HG02623 (cell line): ENCODE results near the gene MKKS.

Experiments
- ATAC-seq: cut with Tn5 transposase; IDR thresholded peaks from one replicate; pipeline ENCODE4 v1.9.1; 2021; ENCODE audit warnings: moderate library complexity; ENCODE audit not compliant: unreplicated experiment

MKKS gene

DNA sequence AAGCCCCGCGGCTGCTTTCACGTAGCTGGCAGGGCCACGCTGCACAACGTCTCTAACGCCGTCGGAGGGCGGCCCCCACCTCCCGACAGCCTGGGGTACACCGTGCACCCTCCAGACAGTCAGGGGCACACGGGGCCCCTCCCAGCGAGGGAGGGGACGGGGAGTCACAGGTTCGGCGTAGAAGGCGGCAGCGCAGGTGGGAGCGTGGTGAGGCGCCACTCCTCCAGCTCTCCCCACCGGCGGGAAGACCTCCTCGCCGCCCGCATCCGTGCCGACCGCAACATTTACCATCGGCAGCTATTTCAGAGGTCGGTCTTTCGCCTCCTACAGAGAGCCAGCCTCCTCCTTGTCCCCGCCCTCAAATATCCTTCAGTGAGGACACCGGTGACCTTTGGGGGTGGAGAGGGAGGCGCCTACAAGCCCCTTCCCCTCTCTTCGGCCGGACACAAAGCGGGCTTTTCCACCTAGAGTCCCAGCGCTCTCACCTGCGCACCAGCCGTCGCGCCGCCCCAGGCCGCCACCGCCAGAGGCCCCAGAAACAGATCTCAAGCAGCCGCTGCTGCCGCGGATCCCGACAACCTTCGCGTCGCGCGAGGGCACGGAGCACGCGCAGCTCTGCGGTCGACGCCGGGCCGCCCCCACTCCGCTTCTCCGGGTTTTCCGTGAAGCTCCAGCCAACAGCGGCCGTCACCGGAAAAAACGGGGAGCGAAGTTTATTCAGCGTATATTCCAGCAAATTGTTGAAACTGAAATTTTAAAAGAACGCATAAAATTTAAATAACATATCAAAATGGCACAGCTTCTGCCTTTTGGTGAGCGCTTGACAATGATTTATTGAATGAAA lies at the start of gene MKKS:
Gene MKKS, minus strand, starts transcription at position 600 of the 844 bp plus-strand sequence. CDS start 20,708 bp downstream, outside the sequence.
- peak; percentile 47 for ATAC-seq

DNA sequence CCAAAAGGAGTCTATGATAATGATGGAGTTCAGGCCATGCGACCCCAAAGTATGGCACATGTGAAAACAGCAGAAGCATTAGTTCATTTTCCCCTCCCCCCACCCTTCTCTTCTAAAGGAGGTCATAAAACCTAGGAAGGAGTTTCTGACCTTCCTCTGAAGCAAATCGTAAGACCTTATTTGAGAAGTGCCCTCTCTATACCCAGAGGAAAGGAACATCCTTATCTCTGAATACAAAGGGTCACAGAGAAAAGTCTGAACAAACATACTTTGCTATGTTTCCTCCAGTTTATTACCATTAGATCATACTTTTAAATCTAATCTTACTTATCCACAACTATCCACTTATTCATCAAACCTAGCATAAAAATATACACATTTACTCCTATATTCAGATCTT lies 49.7 kb upstream of the MKKS start:
- ATAC-seq: no peak

DNA sequence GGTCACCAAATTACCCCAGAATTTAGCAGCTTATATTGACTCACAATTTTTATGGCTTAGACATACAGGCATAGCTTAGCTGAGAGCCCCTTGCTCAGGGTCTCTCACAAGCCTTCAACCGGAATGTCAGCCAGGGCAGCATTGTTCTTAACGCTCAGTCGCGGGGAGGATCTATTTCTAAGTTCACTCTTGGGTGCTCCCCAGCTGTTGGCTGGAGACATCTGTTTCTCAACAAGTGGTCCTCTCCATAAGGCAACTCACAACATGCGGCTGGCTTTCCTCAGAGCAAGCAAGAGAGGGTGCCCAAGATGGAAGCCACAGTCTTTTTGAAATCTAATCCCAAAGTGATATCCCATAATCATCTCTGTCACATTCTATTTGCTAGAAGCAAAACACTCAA lies 47.7 kb upstream of the MKKS start:
- ATAC-seq: no peak

DNA sequence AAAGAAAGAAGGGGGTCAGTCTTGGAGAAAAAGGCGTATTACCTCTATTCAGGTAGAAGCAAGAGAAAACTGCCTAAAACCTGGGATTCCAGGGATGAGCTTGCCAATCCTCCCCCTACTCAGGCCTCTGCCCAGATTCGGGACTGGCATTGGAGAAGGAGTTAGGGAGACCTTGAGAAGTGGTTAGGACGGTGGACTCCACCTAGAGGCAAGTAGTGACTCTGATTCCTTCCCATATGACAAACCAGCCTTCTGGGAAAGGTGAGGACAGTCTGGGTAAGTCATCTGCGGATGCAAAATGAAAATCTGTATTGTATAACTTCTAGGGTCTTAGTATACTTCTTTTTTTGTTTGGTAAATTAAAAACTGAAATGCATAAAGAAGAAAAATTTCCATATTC lies 44.9 kb upstream of the MKKS start:
- no peak for ATAC-seq

DNA sequence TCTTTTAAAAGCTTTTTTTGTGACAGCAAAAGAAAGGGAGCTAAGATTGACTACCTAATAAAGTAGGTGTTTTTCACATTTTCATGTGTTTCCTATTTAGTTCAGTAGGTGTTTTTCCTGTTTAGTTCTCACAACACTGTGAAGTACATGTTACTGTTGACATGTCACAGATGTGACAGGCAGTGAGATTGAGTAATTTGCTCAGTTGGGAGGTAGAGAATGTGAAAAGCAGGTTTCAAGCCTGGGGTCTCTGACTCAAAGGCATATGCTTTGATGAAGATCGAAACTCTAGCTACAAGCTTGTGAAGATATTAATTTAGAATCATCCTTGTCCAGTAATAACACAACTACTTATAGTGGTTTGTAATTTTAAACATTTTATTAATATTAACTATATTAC lies 44.2 kb upstream of the MKKS start:
- ATAC-seq: peak; percentile 62

DNA sequence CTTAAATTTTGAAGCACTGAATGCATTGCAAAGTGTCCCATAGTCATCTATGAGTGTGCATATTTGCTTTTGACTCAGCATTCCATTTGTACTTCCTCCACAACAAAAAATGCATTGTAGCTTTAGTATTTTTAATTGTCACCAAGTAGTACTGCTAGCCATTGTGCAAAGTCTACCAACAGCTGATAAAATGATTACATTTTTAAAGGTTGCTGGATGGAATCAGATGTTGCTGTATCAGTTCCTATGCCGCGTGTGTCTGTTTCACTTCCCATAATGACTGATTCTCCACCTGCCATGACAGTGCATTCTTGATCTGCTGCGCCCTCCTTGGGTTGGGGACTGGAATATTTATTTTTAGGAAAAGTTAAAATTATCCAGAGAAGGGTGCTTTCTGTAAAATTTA lies 42.3 kb upstream of the MKKS start:
- peak; percentile 69 for ATAC-seq

DNA sequence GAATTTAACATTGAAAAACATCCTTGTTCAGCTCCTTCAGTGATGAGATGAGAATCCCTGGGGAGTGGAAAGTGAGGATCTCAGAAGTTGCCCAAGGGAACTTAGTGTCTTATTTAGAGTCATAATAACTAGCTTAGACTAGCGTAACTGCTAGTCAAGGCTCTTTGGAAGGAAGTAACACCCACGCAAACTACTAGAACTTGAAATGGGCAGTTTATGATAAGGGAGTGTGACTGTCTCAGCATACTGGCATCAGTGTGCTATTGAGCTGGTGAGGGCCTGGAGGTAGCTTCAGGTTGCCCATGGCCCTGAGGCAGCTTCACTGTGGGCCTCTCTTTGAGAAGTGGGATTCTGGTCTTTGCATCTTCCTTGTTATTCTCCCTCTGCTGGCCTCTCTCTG lies 41.2 kb upstream of the MKKS start:
- ATAC-seq: no peak

DNA sequence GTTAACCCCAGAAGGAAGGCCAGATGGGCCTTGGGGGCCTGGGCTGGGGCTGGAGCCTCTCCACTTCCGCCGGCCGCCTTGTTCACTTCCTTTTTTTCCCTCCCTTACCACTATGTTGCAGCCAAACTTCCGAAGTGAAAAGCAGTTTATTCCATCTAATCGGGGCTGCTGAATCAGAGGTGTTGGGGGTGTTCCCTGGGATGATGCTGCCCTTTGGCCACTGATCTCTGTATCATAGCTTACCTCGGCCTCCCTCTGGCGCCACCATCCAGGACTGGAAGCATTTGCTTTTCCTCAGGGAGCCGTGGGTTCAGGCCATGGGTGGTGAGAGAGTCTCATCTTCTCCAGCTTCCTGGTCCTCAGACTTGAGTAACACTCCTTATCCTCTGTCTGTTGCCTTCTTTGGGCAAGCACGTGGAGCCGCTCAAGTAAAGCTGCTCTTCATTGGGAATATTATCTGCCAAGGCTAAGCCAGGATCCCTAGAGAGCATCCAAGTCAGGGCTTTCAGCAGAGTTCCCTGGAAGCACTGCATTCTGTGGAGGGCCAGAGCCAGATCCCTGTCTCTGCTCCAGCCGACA lies 40.7 kb upstream of the MKKS start:
- no peak for ATAC-seq

DNA sequence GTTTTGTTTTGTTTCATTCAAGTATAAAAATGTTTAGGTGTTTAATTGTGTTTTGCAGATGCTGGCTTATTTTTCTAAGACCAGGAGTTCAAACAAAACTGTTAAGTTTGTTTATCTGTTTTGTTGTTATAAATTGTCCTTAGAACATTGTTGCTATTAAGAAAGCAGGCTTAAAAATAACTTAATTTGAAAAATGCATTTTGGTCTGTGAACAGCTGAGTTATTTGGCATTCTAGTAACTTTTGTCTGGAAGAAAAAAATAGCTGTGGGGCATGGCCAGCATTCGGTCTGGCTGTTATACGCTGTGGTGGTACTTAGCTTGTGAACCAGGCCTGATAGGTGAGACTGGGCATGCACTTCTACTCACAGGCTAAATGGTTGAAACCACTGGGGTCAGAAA lies 38.8 kb upstream of the MKKS start:
- no peak for ATAC-seq

DNA sequence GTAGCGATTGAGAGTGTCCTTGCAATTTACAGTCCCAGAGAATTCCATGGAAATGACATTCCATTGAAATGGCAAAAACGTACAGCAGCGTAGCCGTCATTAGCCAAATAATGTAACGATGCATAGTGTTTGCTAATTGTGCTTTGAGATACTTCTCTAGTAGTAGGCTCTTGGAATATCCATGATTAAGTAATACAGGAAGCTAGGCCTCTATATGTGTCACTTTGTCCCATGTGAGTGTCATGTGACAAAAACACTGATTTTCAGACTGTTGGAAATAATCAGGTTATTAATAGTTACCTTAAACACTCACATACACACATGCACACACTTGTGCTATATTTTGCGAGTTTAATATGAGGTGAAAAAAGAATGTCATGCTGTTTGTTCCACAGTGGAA lies 36.3 kb upstream of the MKKS start:
- ATAC-seq: no peak

DNA sequence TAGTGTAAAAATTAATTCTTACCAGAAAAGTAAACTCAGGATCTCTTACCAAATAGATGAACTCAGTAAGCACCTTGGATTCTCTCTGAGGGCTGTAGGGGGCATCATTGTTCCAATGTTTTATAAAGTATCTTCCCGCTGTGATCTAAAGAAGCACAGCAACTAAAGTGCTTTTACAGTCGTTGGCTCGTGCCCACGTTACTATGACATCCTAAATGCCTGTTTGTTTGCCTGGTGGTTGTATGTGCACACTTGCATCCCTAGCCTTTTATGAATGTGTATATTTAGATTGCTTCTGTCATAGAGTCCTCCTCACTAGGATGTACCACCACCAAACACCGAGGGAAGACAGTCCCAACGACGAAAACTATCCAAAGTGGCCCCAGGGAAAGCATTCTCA lies 35.6 kb upstream of the MKKS start:
- ATAC-seq: no peak

DNA sequence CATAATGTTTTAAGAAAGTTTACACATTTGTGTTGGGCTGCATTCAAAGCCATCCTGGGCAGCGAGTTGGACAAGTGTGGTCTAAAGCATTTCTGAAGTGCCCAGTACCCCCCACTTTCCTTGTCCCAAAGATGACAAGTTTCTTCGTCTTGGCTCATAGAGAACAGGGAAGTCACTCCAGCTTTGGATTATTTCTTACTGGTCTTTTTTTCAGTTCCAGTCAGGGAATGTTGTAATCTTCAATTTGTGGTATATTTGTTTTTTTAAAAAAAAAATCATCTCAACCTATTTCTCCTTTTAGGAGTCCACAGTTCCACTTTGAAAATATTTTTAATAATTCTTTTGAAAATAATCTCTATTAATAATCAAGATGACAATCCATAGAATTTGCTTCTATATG lies 35.0 kb upstream of the MKKS start:
- ATAC-seq: no peak

DNA sequence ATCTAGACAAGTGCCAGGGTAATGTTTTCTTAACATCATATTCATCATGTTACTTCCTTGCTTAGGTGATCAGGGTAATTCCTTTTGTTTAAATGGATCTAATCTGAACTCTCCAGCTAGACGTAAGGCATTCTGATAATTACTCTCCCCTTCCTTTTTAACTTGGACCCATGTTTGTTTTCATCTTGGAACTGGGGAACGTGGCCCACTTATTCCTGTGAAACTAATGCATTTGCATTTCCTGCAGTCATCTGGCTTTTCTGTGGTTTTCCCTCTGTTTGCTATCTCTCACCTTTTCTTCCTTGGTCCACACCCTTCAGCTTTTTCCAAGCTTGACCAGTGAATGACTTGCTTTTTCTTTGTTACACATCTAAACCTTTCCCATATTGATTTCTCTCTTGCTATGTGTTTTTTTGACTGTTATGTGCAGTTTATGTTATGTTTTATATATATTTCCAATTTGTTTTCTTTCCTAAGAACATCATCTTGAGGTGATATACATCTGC lies 34.4 kb upstream of the MKKS start:
- ATAC-seq: no peak

DNA sequence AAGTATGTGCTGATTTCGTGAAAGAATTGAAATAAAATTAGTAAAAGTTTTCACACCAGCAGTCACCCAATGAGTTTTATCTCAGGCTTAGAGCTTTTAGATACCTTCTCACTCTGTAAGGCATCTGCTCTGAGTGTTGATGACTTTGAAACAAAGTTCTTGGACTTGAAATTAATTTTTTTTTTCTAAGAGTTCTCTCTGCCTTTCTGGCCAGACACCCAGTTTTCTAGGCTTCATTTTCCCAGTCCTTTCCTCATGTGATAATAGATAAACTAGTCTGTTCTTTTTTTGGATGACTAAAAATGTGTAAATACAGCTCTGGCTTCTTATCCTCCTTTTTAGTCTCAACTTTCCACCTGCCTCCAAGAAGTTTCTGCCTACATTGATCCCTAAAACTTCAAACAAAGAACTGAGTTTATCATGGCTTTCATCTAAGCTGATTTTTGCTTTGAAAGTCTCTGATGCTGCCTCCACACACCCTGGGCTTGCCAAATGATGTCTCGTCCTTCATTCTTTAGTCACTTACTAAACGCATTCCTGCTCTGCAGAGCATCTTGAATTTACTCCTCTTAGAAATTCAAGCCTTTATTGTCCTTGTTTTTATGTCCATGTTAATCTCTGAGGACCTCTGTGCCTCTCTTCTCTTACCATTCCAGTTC lies 33.8 kb upstream of the MKKS start:
- ATAC-seq: no peak

DNA sequence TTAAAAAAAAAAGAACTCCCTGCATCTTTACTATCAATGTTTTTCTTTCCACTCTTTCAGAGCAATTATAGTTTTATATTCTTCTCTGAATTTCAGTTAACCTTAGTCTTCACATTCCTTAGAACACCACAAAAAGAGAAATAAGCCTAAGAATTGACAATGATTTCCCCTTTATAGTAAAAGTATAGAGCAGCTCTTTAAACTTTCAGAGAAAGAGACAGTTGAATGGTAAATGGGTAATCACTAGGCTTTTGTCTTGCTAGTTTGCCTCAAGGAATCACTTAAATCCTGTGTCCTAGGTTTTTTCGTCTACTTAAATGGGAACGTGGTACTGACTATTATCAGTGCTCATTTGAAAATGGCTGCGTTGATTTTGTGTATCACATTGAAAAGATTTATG lies 32.8 kb upstream of the MKKS start:
- no peak for ATAC-seq

DNA sequence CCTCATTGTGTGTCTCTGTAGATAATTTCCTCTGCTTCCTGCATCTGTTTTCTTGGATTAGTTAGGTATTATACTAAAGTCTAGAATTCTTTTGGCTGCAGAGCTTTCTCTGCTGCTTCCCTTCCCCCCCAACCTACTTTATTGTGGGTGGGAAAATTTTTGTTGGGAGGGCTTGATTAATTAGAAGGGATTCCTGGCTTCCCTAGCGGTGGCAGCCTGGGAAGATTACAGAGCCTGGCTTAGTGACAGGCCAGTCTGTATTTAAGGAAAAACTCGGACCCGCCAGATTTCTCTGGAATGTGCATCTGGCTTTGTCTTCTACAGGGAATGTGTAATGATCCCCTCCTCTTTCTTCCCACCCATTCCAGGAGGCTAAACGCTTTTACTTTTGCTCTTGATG lies 32.3 kb upstream of the MKKS start:
- ATAC-seq: no peak

DNA sequence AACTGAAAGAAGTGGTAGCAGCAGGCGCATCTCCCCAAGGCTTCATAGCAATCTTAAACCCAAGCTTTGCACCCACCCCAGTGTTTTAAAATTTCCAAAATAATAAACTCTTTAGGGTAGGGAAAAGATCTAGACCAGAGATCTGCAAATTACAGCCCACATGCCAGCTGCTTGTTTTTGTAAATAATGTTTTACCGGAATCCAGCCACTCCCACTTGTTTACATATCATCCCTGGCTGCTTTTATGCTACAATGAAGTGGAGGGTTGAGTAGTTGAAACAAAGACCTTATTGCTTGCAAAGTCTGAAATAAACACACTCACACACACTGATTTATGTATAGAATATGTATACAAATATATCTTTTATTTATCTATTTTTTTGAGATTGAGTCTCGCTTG lies 31.1 kb upstream of the MKKS start:
- no peak for ATAC-seq

DNA sequence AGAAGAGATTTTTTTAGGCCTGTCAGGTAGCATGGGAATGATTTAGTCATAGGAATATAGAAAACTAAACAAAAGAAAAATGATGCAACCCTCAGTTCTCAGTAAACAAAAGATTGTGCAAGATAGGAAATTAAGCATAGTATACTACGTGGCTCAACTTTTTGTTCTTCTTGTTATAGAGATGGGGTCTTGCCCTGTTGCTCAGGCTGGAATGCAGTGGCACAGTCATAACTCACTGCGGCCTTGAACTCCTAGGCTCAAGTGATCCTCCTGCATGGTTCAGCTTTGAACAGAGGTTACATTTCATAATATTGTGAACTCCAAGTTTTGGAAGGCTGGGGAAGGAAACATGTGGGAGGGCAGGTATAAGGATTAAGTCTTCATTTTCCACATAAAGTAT lies 29.6 kb upstream of the MKKS start:
- no peak for ATAC-seq

DNA sequence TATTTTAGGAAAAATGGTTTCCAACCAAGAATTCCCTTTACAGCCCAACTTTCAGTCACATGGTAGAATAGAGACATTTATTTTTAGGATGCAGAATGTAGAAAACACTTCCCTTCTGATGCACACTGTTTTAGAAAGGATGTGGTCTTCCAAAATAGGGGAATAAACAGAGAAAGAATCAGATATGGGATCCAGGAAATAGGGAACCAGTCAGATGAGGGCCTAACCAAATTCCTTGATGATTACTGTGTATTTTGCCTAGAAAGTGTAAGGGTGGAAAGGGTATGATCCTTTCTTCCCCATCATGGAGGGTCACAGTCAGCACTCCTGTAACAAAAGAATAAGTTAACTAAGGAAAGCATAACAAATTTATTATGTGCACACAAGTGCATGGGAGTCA lies 28.5 kb upstream of the MKKS start:
- ATAC-seq: no peak

DNA sequence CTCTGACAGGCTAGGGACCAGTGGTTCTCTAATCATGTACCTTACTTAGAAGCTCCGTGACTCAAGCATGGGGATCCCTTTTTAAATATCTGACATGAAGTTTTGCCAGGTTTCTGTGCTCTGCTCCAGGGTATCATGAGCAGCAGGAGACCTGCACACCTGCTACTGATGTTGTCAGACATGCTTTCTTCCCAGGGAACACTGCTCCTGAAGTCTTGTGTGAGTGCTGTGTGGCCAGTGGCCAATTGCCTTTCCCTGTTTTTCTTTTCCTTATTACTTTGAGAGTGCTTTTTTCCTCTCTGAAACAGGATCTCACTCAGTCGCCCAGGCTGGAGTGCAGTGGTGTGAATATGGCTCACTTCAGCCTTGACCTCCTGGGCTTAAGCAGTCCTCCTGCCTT lies 27.5 kb upstream of the MKKS start:
- no peak for ATAC-seq

DNA sequence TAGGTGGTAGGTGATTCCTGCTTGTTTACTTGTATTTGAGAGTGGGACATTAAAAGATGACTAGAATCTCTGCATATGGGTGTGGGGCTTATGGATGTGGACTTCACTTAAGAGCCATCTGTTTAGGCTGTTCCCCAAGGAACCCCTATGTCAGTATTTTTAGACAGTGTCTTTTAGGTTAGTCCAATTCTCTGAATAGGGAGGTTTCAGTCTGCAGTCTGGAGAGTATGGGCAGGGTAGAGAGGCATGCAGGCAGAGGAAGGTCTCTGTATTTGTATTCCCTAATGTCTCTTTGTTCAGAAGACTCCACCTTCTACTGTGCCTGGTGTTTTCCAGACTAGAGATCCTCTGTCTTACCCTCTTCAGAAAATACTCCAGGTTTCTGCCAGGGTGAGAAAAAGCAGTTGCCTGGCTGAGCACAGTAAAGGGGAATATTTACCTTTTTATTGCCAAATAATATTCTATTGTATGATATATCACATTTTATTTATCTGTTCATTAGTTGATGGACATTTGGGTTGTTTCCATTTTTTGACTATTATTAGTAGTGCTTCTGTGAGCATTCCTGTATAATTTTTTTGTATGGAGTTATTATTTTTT lies 20.2 kb upstream of the MKKS start:
- no peak for ATAC-seq

DNA sequence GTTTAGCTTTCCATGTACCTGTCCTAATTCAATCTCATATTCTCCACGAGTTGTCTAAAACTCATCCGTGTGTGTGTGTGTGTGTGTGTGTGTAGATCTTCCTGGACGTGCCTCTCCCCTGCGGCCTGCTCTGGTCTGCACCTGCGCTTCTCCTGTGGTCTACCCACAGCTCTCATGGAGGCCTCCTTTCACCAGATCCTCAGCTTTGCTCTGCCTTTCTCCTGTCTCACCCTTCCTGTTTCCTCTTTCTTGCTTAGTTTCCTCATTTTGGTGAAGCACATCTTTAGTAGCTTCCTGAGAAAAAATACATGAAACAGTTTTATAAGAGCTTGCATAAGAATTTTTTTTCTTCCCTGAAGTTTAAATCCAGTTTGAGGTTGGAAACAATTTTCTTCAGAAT lies 19.2 kb upstream of the MKKS start:
- ATAC-seq: peak; percentile 93
